ENCODE data around the gene MARS1. TPM values are rescaled to one million over a fixed set of nuclear protein-coding genes. Genes with fewer than 3 reads are reported as not detected.
A peak's percentile ranks its signal among the peaks of the same experiment; 100 is the strongest.

The MARS1 gene
- total and polyA plus RNA-seq, 2 donors from 2014 or later, result 62.8 to 158 TPM

DNA sequence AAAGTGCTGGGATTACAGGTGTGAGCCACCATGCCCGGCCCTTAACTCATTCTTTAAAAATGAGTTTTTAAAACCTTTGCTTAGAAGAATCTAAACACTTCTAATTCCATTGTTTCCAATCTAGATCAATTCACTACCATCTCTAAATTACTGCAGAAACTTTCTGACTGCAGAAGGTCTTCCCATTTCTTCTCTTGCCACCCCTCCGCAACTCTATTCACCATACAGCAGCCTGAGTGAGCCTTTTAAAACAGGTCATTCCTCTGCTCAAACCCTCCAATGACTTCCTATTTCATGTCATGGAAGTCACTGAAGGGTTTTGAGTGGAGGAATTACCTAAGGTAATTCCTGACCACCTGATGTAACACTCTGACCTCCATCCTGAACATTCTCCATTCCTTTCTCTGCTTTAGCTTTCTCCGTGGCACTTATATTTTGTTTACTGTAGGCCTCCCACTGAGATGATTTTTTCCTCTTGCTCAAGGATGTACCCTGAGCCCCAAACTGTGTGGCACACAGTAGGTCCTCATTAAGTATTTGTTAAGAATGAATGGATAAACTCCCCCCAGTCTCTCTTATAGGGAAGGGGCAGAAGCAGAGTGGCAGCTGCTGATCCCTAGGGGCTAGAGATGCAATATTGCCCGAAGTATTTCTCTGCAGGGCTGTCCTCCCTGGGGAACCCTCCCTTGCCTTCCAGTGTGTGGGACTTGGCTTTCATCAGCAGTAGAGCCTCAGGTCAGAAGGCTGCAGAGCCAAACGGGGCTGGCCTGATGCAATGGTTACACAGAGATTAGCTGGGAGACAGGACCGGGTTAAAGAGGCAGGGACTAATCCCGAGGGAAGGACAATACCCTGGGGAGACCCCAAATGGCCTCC lies 31.3 kb downstream of the MARS1 start:
- Histone ChIP-seq H3K9me3 (ENCODE audit: control insufficient read depth in 2 of 3, insufficient read depth in 1 of 3, low read length in 3 of 3) (no peaks in the 10 kb centered on the region), H3K9ac (ENCODE audit: low read length in 3 of 3) (peak overlapping the region; percentile 95 to 100 (median 99)), H3K4me1 (ENCODE audit: control insufficient read depth in 2 of 3, insufficient read depth in 2 of 3, low read depth in 1 of 3, low read length in 3 of 3) (peaks cover 7 to 30% (median 28%) of the 10 kb centered on the region in 3 donors), H3K36me3 (ENCODE audit: control insufficient read depth in 2 of 3, insufficient read depth in 3 of 3, low read length in 3 of 3) (peaks cover 11 to 33% (median 32%) of the 10 kb centered on the region in 3 donors), H3K27ac (ENCODE audit: low read depth in 2 of 2, low read length in 2 of 2) (peak overlapping the region; percentile 98 to 99), H3K4me3 (ENCODE audit: low read length in 3 of 3) (peak overlapping the region; percentile 91 to 99 (median 99)), H3K27me3 (ENCODE audit: control insufficient read depth, insufficient read depth, low read length) (no peaks in the 10 kb centered on the region)
- TF ChIP-seq, protein P1, sequence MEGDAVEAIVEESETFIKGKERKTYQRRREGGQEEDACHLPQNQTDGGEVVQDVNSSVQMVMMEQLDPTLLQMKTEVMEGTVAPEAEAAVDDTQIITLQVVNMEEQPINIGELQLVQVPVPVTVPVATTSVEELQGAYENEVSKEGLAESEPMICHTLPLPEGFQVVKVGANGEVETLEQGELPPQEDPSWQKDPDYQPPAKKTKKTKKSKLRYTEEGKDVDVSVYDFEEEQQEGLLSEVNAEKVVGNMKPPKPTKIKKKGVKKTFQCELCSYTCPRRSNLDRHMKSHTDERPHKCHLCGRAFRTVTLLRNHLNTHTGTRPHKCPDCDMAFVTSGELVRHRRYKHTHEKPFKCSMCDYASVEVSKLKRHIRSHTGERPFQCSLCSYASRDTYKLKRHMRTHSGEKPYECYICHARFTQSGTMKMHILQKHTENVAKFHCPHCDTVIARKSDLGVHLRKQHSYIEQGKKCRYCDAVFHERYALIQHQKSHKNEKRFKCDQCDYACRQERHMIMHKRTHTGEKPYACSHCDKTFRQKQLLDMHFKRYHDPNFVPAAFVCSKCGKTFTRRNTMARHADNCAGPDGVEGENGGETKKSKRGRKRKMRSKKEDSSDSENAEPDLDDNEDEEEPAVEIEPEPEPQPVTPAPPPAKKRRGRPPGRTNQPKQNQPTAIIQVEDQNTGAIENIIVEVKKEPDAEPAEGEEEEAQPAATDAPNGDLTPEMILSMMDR (IDR thresholded peaks at IDR 0.05; ENCODE audit: borderline replicate concordance, extremely low read depth, insufficient read depth), result no peak
- intact Hi-C loops (cut with DNase I), result no loop called here
- FAIRE-seq, result no peak
- peak in 1 of 5 donors; percentile 83 for DNase-seq

DNA sequence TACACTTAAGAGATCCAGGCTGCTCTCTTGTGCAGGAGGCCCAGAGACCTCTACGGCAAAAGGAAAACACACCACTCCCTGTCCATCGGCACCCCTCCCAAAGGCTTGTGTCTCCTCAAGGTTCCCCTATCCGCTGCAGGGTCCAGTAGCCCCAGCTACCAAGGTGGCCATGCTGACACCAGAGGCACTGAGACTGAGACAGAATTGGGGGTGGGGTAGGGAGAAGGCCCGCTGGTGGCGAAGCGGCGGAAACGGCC lies 31.9 kb downstream of the MARS1 start:
- no peak for FAIRE-seq

DNA sequence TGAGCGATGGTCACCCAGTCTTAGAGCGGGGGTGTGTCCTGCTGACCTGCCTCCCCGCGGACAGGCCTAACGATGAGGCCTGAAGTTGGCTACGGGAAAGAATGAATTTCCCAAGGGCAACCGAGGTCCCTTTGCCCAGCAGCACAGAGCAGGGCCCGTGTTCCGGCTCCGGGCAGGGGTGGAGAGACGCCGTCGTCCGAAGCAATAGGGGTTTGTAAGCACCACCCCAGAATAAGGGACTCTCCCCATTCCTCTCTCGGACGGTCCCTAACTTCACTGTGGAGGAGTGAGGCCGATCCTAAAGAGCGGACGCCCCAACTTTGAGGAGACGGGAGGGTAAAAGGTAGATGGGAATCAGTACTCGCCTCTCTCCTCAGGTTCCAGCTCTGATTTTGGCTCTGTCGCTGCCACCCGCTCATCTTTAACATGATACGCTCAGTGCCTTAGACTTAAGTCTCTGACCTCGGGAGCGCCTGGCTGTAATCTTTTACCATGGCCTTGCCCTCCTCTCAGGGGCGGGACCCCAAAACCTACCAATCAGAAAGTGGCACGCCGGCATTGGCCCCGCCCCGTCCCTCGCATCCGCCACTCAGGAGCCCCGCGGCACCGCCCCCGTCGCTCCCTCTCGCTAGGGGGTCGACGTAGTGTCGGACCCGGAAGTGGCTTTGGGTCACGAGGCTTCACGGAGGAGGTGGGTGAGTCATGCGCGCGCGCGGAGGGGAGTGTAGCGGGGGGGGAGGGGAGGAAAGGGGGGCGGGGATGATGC lies 32.4 kb downstream of the MARS1 start, which contains the start of gene DDIT3:
Gene DDIT3 (minus strand): TSS at position 462 of the 766 bp plus-strand sequence. CDS start 3,108 bp downstream, outside the sequence.
- Histone ChIP-seq H3K27ac (ENCODE audit: low read depth in 2 of 2, low read length in 2 of 2) (peak within 1 kb of the TSS; percentile 100), H3K27me3 (ENCODE audit: control insufficient read depth, insufficient read depth, low read length) (no peaks in the 10 kb centered on the region), H3K9me3 (ENCODE audit: control insufficient read depth in 2 of 3, insufficient read depth in 1 of 3, low read length in 3 of 3) (no peaks in the 10 kb centered on the region), H3K9ac (ENCODE audit: low read length in 3 of 3) (peak within 1 kb of the TSS; percentile 95 to 100 (median 99)), H3K36me3 (ENCODE audit: control insufficient read depth in 2 of 3, insufficient read depth in 3 of 3, low read length in 3 of 3) (peaks cover 8 to 34% (median 23%) of the 10 kb centered on the region in 3 donors), H3K4me3 (ENCODE audit: low read length in 3 of 3) (peak within 1 kb of the TSS; percentile 91 to 99 (median 99)), H3K4me1 (ENCODE audit: control insufficient read depth in 2 of 3, insufficient read depth in 2 of 3, low read depth in 1 of 3, low read length in 3 of 3) (peaks cover 7 to 39% (median 32%) of the 10 kb centered on the region in 3 donors)
- TF ChIP-seq, protein P1 (IDR thresholded peaks at IDR 0.05; ENCODE audit: borderline replicate concordance, extremely low read depth, insufficient read depth), result no peak
- DNase-seq (peak; percentile 99 to 100 (median 100)), FAIRE-seq (no peak)
- intact Hi-C loops (cut with DNase I), result no loop called here

More for the DNA sequence above, 31.9 kb downstream of the MARS1 start:
- peak in 4 of 5 donors; percentile 54 to 83 (median 64) for DNase-seq
- no peaks in the 10 kb centered on the region for H3K27me3 ChIP-seq (ENCODE audit: control insufficient read depth, insufficient read depth, low read length)
- peaks cover 11 to 34% (median 28%) of the 10 kb centered on the region in 3 donors for H3K36me3 ChIP-seq (ENCODE audit: control insufficient read depth in 2 of 3, insufficient read depth in 3 of 3, low read length in 3 of 3)
- intact Hi-C loops (cut with DNase I), result no loop called here
- H3K9ac ChIP-seq (ENCODE audit: low read length in 3 of 3), result peak overlapping the region; percentile 95 to 100 (median 99)
- TF ChIP-seq, protein P1 (IDR thresholded peaks at IDR 0.05; ENCODE audit: borderline replicate concordance, extremely low read depth, insufficient read depth), result no peak
- peaks cover 7 to 35% (median 32%) of the 10 kb centered on the region in 3 donors for H3K4me1 ChIP-seq (ENCODE audit: control insufficient read depth in 2 of 3, insufficient read depth in 2 of 3, low read depth in 1 of 3, low read length in 3 of 3)
- H3K9me3 ChIP-seq (ENCODE audit: control insufficient read depth in 2 of 3, insufficient read depth in 1 of 3, low read length in 3 of 3), result no peaks in the 10 kb centered on the region
- peak overlapping the region; percentile 98 to 99 for H3K27ac ChIP-seq (ENCODE audit: low read depth in 2 of 2, low read length in 2 of 2)
- peak overlapping the region; percentile 91 to 99 (median 99) for H3K4me3 ChIP-seq (ENCODE audit: low read length in 3 of 3)

Measured in kidney (tissue), 14 donors.